ENCODE measurements around the gene NARF.
"Not testable (repeated sequence)": the region's sequence is repeated elsewhere in the genome, so short reads cannot be mapped to it uniquely, and the experiment has no call there.

The NARF gene

DNA sequence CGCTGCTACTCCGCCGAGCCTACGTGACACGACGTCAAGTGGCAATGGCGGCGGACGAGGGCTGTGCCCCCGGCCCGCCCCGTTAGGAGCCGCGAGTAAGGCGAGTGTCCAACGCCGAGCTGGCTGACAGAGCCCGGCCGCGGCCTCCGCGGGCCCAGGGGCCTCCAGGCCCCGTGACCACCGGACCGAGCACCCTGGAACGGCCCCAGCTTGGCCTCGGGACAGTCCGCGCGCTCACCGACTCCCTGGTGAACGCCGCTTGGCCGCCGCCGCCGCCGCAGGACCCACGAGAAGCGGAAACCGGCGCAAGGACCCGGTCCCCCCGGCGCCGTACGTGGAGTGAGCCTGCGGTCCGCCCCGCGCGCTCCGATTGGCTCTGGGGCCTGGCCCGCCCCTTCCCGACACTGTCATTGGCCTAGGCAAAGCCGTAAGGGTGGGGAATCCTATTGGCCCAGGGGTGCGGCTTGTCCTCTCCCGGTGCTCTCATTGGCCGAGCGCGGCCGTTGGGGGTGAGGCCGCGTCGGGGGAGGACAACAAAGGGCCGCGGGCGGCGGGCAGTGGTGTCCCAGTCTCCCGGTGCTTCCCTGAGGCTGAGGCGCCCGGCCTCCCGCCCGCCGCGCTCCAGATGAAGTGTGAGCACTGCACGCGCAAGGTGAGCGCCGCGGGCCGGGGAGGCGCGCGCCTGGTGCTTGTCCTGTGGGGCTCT lies at the start of gene NARF:
TSS of gene NARF (plus strand) at position 563 of the 706 bp plus-strand sequence. CDS start at position 626, 63 bp downstream.
- DNase-seq = peak; percentile 95 to 97

DNA sequence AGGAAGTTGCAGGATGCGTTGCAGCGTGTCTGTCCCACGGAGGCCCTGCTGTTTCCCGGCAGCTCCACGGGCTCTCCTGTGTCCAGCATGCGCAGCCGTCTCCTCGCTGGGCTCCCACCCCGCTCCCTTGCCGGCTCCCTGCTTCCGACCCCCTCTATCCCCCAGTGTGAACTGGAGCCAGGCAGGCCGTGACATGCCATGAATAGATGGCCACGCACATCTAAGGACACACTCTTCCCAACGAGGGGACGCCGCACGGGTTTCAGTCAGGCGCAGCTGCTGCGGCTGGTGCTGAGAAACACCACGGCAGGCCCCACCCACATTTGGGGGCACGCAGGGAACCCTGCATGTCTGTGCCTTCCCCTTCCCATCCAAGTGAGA lies 49.6 kb upstream of the NARF start:
- no peak for DNase-seq

DNA sequence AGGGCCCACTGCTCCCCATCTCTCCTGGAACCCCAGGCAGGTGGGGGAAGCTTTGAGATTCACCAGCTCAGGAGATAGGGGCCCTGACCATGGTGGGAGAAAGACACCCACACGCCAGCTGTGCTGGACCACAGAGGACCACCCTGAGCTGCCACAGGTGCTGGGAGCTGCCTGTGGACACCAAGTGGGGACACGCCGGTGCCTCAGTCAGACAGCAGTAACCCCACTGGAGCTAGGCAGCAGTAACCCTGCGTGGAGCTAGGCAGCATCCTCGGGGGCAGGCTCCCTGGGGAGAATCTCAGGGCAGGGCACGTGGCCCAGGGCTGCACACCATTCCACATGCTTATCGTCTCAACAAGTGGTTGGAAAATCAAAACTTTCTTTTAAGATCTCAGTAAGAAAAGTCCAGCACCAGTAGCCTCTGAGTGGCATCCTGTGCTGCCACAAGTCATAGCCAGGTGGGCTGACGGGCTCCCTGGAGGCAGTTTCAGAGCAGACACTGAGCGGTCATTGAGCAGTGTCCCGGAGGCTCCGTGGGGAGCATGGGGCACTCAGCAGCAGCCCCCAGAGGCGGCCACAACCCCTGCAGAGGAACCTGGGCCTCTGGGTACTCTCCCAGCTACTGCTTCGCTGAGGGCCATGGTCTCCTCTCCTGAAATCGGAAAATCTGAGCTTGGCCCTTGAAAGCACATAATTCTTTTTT lies 48.4 kb upstream of the NARF start:
- no peak for DNase-seq

DNA sequence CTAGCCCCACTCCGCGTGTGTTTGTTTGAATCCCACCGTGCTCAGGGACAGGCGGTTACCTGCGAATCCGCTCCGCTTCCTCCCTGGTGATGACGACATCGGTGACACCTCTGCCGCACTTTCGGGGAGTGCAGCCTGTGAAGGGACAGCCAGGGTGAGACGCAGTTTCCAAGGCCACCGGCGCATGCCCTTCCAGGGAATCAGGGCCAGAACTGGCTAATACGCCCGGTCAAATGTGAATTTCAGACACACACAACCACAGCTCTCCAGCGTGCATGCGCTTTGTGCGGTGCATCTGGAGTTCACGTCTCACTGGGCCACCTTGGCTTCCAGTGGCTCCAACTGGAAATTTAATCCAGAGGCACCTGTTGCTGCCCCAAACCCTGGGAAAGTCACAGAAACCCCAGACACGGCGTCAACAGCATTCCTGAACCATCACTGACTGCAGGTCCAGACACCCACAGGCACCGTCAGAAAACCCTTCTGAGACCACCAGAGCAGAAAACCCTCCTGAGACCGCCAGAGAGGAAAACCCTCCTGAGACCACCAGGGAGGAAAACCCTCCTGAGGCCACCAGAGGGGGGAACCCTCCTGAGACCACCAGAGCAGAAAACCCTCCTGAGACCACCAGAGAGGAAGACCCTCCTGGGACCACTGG lies 47.0 kb upstream of the NARF start:
- DNase-seq = no peak

DNA sequence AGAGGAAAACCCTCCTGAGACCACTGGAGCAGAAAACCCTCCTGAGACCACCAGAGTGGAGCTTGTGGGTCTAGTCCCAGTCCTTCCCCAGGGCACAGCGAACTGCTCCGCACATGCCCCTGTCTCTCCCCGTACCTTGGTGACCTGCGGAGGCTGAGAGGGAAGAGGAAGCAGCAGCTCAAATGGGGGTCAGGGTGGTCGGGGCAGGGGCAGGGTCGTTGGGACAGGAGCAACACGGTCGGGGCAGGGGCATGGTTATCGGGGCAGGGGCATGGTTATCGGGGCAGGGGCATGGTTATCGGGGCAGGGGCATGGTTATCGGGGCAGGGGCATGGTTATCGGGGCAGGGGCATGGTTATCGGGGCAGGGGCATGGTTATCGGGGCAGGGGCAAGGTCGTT lies 46.5 kb upstream of the NARF start:
- DNase-seq = not testable (repeated sequence)

DNA sequence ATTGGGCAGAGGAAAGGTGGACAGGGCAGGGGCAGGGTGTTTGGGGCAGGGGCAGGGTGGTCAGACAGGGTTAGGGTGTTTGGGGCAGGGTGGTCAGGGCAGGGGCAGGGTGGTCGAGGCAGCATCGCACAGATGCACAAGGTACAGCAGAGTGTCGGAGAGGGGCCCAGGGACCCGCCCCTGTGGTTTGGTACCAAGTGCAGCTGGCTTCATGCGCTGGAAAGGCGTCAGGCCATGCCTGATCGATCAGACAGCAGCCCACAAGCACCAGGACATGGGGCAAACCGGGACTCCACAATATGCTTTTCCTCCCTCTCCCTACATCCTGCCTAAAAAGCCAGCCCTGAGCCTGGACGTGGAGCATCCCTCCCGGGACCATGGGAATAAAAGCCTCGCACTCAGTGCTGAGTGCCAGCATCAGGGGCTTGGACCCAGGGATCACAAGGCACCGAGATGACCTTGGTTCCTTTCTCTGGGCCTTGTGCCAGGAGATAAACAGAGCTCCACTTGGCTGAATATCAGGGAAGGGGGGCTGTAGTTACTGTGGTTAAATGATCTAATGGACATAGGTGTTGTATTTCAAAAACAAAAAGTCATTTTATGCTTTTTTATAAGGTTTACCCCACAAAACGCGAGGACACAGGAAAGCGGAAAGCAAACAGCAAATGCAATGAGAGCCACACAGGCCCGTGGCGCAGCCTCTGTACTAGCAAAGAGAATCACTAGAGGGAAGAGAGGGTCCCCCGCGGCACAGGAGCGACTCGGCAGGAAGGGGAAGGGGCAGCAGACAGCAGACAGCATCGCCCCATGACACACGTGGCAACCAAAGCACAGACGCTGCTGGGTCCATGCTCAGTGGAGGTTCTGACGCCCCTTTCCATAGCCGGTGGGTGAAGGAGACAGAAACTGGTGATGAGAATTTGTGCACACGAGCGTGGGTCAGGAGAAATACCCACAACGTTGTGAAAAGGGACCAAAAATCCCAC lies 45.7 kb upstream of the NARF start:
- DNase-seq = no peak

DNA sequence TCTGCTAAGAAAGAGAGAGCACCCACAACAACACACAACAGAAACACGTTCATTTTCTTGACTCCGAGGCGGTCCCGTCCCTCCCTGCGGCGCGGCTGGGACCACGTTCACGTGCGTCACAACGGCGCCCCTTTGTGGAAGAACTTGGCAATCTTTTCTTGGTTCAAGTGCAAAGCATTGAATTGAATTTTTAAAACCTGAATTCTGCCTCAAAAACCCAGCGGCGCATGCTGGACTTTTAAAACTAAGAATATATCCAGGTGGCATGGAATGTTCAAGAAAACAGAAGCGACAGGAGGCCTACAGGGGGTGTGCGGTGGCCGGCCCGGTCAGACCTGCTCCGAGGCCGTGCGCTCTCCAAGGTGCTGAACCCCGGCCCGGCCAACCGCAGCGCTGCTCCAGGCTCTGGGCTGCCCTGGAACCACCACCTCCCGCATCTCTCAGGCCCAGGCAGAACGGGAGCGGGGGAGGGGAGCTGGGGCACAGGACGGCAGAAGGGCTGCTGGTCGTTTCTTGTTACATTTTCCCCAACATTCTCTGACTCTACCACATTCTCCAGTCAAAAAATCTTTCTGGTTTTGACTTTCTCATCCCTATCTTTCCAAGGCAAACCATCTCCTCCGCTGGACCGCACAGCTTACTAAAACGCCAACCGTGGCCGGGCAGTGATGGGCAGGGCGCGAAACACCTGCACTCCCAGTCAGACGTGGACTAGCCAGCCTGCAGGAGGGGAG lies 43.8 kb upstream of the NARF start:
- DNase-seq = peak; percentile 40 to 66

DNA sequence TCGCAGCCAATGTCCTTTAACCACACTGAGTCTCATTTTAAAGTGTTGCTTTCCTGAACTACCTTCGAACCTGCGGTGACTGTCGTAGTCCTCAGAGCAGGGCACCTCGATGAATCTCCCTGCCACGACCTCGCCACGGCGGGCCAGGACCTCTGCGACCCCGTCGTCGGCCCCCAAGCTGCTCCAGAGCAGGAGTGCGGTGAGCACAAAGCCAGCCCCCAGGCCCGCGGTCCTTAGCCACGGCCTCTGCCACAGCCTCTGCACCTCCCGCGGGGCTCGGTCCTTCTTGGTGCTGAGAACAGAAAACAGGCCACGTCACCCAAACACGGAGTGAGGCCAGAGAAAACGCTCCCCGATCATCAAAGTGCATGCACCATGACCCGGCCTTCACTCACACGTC lies 43.2 kb upstream of the NARF start:
- no peak for DNase-seq

DNA sequence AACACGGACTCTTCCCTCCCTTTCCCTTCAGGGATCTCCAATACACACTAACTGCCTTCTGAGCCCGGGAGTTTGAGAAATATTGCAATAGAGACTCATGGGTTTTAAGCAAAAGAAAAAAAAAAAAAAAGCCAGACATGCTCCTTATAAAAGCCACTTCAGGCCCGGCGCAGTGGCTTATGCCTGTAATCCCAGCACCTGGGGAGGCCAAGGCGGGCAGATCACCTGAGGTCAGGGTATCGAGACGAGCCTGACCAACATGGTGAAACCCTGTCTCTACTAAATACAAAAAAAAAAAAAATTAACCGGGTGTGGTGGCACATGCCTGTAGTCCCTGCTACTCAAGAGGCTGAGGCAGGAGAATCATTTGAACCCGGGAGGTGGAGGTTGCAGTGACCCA lies 42.8 kb upstream of the NARF start:
- no peak for DNase-seq

DNA sequence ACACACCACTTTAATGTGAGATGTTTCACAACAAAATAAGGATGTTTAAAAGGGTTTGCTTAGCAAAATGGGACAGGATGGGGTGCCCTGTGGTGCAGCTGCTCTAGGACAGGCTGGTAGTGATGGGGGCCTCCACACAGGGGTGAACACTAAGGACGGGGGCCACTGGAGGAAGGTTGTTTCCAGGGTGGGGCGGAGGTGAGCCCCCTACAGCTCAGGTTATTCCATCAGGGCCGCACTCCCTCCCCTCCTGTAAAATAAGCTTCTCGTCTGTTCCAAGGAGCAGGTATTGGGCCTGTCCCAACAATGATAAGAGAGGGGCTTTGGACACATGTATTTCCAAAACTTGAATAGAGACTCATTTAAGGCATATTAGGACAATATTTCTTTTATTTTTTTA lies 42.3 kb upstream of the NARF start:
- DNase-seq = no peak

DNA sequence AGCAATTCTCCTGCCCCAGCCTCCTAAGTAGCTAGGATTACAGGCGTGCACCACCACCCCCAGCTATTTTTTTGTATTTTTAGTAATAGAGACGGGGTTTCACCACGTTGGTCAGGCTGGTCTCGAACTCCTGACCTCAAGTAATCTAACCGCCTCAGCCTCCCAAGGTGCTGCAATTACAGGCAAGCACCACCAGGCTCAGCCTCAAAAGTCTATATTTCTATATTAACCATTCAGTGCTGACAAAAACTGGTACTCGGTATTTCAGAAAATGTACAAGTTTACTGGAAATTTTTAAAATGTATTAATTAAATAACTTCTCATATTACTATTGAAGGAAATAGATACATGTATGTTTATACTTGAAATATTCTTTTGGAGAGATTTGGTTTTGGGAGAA lies 41.8 kb upstream of the NARF start:
- DNase-seq = no peak

DNA sequence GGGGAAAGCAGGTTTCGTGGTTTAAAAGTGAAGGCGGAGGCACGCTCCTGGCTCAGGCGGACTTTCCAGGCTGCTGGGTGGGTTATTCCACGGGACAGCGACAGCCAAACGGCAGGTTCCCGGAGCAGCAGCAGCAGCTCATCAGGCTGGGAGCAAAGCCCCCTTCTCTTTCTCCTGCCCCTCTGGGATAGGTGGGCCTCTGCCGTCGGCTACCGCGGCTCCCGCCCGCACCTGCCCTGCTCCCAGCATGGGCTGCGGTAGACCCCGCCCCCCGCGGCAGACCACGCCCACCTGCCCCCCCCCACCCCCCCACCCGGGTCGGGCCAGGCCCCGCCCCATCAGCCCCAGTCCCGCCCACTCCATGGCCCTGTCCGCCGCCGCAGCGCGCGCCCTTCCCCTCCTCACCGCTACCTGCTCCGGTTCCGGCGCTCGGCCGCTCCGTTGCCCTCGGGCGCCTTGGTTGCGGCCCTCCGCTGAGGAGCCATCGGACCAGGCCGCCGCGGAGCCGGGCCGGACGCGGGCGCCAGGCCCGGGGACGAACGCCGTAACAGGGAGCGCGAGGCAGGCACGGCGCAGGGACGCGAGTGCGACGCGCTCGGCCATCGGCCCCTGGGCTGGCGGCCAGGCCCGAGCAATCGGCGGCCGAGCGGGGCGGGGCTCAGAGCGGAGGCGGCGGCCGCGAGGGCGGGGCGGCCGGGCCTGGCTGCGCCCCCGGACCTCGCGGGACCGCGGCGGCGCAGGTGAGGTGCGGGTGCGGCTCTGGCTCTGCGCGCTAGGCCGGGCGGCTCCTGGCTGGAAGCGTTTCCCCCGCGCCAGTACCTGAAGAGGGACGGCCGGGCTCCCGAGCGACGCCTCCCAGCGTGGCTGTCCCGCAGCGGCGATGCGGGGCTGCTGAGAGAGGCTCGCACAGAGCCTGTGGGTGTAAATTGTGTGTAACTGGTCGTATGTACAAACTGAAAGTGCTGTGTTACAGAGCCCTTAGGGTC lies 40.2 kb upstream of the NARF start, which contains the start of the genes HEXD and OGFOD3:
TSS of gene HEXD (plus strand) at position 347 of the 986 bp plus-strand sequence. CDS start 1,453 bp downstream, outside the sequence.
TSS of gene OGFOD3 (minus strand) at position 586 of the 986 bp plus-strand sequence. CDS start at position 485, 101 bp downstream.
- DNase-seq = peak; percentile 65 to 85

DNA sequence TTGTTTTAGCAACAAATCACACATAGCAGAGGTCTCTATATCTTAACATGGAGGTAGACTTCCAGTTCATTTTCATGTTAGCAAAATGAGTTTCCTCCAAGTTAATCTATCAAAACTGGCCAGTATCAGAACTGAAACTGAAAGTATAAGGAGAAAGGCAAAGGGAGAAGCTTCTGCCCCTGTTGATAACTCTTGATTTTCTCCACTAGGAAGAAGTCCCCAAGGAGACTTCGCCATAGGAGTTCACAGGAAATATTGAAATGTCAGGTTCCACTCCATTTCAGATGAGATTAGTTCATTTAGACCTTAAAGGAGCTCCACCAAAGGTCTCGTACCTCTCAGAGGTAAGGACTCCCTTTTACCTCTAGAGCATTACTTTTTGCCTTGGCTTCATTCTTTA lies 39.0 kb upstream of the NARF start:
- DNase-seq = peak in 1 of 2 donors; percentile 16

DNA sequence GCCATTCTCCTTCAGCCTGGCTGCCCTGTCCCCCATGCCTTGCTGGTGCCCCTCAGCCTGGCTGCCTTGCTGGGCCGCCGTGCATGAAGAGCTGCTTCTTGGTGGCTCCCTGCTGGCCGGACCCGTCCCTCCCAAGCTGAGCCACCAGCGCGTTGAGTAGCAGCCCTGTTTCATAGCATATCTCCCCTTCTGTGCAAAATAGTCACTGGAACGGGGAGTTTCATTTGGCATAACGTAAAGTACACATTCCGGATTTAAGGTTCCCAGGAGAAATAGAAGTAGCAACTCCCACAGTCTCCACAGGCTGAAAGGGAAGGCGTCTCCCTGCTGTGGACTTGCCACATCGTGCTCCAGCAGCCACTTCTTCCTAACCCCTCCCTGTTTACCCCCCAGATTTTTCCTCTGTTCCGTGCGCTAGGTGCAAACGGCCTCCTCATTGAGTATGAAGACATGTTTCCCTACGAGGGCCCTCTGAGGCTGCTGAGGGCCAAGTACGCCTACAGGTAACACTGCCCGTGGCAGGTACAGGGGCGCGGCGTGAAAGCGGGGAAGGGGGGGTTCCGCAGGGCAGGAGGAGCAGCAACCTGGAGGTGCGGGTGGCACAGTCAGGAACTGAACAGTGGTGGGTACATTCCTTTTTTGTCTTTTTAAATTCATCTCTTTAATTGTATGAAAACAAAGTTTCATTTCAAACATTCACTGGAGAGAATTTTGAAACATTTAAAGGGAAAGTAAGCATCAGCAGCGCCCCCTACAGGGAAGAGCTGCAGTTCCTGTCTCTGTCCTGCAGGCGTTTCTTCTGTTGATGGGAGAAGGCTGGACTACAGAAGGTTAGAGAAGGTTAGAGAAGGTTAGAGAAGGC lies 34.3 kb upstream of the NARF start:
- DNase-seq = peak; percentile 8 to 28

DNA sequence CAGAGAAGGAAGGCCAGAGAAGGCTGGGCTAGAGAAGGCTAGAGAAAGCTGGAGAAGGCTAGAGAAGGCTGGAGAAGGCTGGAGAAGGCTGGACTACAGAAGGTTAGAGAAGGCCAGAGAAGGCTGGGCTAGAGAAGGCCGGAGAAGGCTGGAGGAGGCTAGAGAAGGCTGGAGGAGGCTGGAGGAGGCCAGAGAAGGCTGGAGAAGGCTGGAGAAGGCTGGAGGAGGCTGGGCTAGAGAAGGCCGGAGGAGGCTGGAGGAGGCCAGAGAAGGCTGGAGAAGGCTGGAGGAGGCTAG lies 33.7 kb upstream of the NARF start:
- no peak for DNase-seq

DNA sequence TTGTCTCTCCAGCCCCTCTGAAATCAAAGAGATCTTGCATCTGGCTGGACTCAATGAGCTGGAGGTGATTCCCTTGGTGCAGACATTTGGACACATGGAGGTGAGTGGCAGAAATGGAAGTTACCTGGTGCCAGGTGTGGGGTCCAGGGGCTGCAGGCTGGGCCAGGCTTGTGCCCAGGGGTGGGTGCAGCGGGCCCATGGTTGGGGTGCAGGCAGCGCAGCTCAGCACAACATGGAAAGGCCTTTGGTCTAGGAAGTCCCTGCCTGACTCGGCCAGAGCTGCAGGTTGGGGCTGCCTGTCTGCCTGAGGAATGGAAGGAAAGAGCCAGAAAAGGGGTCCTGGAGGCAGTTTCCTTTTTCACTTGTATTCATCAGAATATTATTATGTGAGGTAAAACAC lies 30.0 kb upstream of the NARF start:
- DNase-seq = no peak

DNA sequence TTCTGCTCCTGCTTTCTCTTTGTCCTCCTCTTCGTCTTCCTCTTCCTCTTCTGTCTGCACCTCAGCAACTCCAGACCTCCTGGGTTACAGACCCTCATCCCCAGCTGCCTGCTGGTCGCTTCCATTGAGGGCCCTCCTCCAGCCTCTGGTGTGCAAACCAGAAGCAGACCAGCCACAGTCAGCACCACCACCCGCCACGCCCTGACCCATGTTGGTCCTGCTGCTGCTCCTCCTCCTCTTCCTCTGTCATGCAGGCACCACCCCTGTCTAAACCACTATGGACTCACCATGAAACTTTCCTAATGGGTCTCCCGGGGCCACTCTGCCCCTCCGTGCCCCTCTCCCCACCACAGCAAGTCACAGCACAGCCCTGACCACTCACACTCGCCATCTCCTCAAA lies 28.7 kb upstream of the NARF start:
- DNase-seq = no peak

DNA sequence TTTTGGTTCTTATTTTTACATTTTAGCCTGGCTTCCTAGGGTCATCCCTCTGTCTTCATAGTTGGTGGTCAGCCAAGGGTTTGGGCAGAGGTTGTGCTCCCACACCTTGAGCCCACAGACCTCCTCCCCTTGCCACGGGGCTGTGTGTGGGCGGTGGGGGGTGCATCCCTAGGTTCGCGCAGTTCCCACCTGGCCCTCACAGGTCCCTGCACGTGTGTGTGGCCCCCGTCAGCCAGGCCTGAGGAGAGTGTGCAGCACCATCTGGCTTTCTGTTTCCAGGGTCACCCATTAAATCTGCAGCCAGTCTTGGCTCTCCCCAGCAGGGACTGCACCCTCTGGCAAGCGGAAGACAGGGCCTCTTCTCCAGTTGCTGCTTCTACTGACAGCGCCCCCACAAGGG lies 26.5 kb upstream of the NARF start:
- no peak for DNase-seq

DNA sequence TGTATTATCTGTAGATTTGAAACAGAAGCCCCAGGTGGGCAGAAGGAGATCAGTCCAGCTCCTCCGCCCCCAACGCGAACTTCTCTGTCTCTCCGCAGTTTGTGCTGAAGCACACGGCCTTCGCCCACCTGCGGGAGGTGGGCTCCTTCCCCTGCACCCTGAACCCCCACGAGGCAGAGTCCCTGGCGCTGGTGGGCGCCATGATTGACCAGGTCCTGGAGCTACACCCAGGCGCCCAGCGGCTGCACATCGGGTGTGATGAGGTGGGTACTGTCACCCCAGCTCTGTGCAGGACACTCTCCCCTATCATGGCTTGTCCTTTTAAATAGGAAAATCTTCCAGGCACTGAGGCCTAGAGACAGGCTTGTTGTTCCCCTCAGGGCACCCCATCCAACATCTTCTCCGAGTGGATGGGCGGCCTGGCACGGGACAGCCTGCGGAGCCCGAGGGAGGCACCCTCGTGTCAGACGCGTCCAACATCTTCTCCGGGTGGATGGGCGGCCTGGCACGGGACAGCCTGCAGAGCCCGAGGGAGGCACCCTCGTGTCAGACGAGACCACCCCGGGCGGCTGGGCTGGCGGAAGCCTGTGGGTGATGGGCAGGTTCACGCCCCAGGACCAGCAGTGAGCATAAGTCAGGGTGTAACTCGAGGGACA lies 24.9 kb upstream of the NARF start:
- no peak for DNase-seq
